ENCODE measurements around the gene SPACA9. TPM values are rescaled to one million over a fixed set of nuclear protein-coding genes. Genes with fewer than 3 reads are reported as not detected.

SPACA9 gene
- 1 to 10 TPM in 5 of 6 experiments, under 1 TPM in 1; 0.86 to 2.0 (median 1.3) TPM for total RNA-seq
- long read RNA-seq, partial matches to known transcripts: 1 of 2 reads
- long read RNA-seq, other reads (novel, unspliced or antisense): 0 of 2 reads

GRCh38 chr9:132878695-132879456, at the start of gene SPACA9:
SPACA9 (plus strand) TSS chr9:132878898; CDS start chr9:132883948, 5,050 bp downstream.
- no peaks in the 10 kb centered on the region for H3K4me1 ChIP-seq
- 18% methylated on average over 21 of the region's 42 CpGs for WGBS (ENCODE audit: insufficient coverage, low coverage, low lambda C conversion rate, missing lambda C conversion rate)
- DNase-seq (peak; percentile 51 to 67 (median 64)), ATAC-seq (peak; percentile 57 to 79 (median 70))
- peak within 1 kb of the TSS in 2 of 3 donors; percentile 32 to 33 for H3K27ac ChIP-seq
- intact Hi-C loops (cut with DNase I): no loop called here
- H3K36me3 ChIP-seq: no peaks in the 10 kb centered on the region
- TF ChIP-seq POLR2A (IDR thresholded peaks at IDR 0.05) (no peak), CTCF (IDR thresholded peaks at IDR 0.05) (no peak)
- H3K27me3 ChIP-seq: no peaks in the 10 kb centered on the region
- H3K4me3 ChIP-seq: peak within 1 kb of the TSS; percentile 96 to 97 (median 97)
- no peaks in the 10 kb centered on the region for H3K9me3 ChIP-seq

GRCh38 chr9:132832171-132832881, 46.4 kb upstream of the SPACA9 start:
- TF ChIP-seq CTCF (IDR thresholded peaks at IDR 0.05): no peak
- TF ChIP-seq POLR2A (IDR thresholded peaks at IDR 0.05): no peak
- Histone ChIP-seq H3K27me3 (no peaks in the 10 kb centered on the region), H3K27ac (no peak overlapping the region), H3K9me3 (no peaks in the 10 kb centered on the region), H3K36me3 (no peaks in the 10 kb centered on the region), H3K4me3 (no peak overlapping the region), H3K4me1 (no peaks in the 10 kb centered on the region)
- intact Hi-C loops (cut with DNase I): no loop called here
- 54% methylated on average over 8 of the region's 9 CpGs for WGBS (ENCODE audit: insufficient coverage, low coverage, low lambda C conversion rate, missing lambda C conversion rate)
- no peak for ATAC-seq
- no peak for DNase-seq

GRCh38 chr9:132833550-132834121, 45.1 kb upstream of the SPACA9 start:
- H3K9me3 ChIP-seq: no peaks in the 10 kb centered on the region
- 68% methylated on average over 21 of the region's 24 CpGs for WGBS (ENCODE audit: insufficient coverage, low coverage, low lambda C conversion rate, missing lambda C conversion rate)
- intact Hi-C loops (cut with DNase I): no loop called here

GRCh38 chr9:132834343-132834742, 44.4 kb upstream of the SPACA9 start:
- no peaks in the 10 kb centered on the region for H3K9me3 ChIP-seq
- no peak for DNase-seq
- 59% methylated on average over 7 of the region's 7 CpGs for WGBS (ENCODE audit: insufficient coverage, low coverage, low lambda C conversion rate, missing lambda C conversion rate)
- no peaks in the 10 kb centered on the region for H3K36me3 ChIP-seq
- no peaks in the 10 kb centered on the region for H3K4me1 ChIP-seq
- TF ChIP-seq CTCF (IDR thresholded peaks at IDR 0.05) (no peak), POLR2A (IDR thresholded peaks at IDR 0.05) (no peak)
- no peaks in the 10 kb centered on the region for H3K27me3 ChIP-seq
- H3K27ac ChIP-seq: no peak overlapping the region
- H3K4me3 ChIP-seq: no peak overlapping the region
- intact Hi-C loops (cut with DNase I): no loop called here
- ATAC-seq: no peak

More at GRCh38 chr9:132833550-132834121, 45.1 kb upstream of the SPACA9 start:
- no peak for DNase-seq
- Histone ChIP-seq H3K4me1 (no peaks in the 10 kb centered on the region), H3K27ac (no peak overlapping the region), H3K4me3 (no peak overlapping the region), H3K36me3 (no peaks in the 10 kb centered on the region), H3K27me3 (no peaks in the 10 kb centered on the region)
- ATAC-seq: no peak
- no peak for TF ChIP-seq POLR2A (IDR thresholded peaks at IDR 0.05)
- no peak for TF ChIP-seq CTCF (IDR thresholded peaks at IDR 0.05)

Measured in right lobe of liver (tissue), 6 donors.